Measurements from ENCODE around the gene PSKH1. TPM values are rescaled to one million over a fixed set of nuclear protein-coding genes. Genes with fewer than 3 reads are reported as not detected.

The PSKH1 gene
- total and polyA plus RNA-seq, 9 of the 15 experiments (the other 6 are each of a cell fraction or from before 2014, with no cell fraction given), result 0.96 to 20.9 (median 9.4) TPM

DNA sequence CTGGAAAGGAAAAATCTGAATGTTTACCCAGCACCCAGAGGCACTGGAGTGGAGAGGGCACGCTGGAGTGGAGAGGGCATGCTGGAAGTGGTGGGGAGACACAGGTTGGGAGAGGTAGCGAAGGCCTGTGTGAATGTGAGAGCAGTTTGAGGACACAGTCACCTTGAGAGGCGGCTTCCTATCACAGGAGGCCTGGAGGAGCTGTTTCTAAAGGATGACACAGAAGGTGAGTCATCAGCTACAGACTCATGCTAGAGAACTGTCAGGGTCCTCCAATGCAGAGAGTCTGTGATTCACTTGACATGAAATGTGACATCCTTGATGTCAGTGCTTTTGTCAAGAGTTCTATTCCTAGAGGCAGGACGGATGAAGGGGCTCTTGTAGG is 24.8 kb downstream of the PSKH1 start (continued):
- TF ChIP-seq IRF1 (CRISPR knock-in tag; IDR thresholded peaks at IDR 0.05; ENCODE audit: borderline replicate concordance) (no peak), ZNF277 (CRISPR knock-in tag; IDR thresholded peaks at IDR 0.05; ENCODE audit: borderline replicate concordance) (no peak), EZH2 (IDR thresholded peaks at IDR 0.05; ENCODE audit: borderline replicate concordance, low read depth, low read length) (no peak), JUNB (CRISPR knock-in tag; conservative IDR thresholded peaks at IDR 0.05) (0 out of 2 replicates have a peak, but pooled peaks have one; percentile 46), TAF9B (IDR thresholded peaks at IDR 0.05; ENCODE audit: partially characterized antibody) (no peak), CREB1 (IDR thresholded peaks at IDR 0.05) (peak; percentile 27; the same call in 1 of the 2 replicates), CREB1 (CRISPR knock-in tag; IDR thresholded peaks at IDR 0.05) (no peak), EHMT2 (IDR thresholded peaks at IDR 0.05) (no peak), RNF2 (IDR thresholded peaks at IDR 0.05) (no peak), ARID2 (IDR thresholded peaks at IDR 0.05) (no peak), FIP1L1 (IDR thresholded peaks at IDR 0.05; ENCODE audit: low read depth, low read length, poor library complexity, severe bottlenecking) (no peak), CREB3L1 (IDR thresholded peaks at IDR 0.05; ENCODE audit: borderline replicate concordance, low read depth) (no peak), FOXK1 (CRISPR knock-in tag; IDR thresholded peaks at IDR 0.05; ENCODE audit: borderline replicate concordance) (no peak), NELFE (IDR thresholded peaks at IDR 0.05; ENCODE audit: insufficient read depth, insufficient read length) (no peak), NFE2 (IDR thresholded peaks at IDR 0.05; ENCODE audit: low read depth) (no peak), RHOXF2B (CRISPR knock-in tag; conservative IDR thresholded peaks at IDR 0.05) (no peak), ATF1 (CRISPR knock-in tag; IDR thresholded peaks at IDR 0.05) (no peak), ATF1 (tag; IDR thresholded peaks at IDR 0.05) (0 out of 2 replicates have a peak, but pooled peaks have one; percentile 39), ZNF668 (CRISPR knock-in tag; IDR thresholded peaks at IDR 0.05) (no peak), ESRRA (IDR thresholded peaks at IDR 0.05; ENCODE audit: borderline replicate concordance, low read depth) (peak; percentile 96), ZNF586 (CRISPR knock-in tag; conservative IDR thresholded peaks at IDR 0.05) (no peak), HNRNPUL1 (IDR thresholded peaks at IDR 0.05; ENCODE audit: low read length) (no peak)
- TF ChIP-seq, protein P1, sequence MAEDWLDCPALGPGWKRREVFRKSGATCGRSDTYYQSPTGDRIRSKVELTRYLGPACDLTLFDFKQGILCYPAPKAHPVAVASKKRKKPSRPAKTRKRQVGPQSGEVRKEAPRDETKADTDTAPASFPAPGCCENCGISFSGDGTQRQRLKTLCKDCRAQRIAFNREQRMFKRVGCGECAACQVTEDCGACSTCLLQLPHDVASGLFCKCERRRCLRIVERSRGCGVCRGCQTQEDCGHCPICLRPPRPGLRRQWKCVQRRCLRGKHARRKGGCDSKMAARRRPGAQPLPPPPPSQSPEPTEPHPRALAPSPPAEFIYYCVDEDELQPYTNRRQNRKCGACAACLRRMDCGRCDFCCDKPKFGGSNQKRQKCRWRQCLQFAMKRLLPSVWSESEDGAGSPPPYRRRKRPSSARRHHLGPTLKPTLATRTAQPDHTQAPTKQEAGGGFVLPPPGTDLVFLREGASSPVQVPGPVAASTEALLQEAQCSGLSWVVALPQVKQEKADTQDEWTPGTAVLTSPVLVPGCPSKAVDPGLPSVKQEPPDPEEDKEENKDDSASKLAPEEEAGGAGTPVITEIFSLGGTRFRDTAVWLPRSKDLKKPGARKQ (CRISPR knock-in tag; IDR thresholded peaks at IDR 0.05), result no peak
